Measurements from ENCODE around the gene EHD3. TPM values are rescaled to one million over a fixed set of nuclear protein-coding genes. Genes with fewer than 3 reads are reported as not detected.
A peak's percentile ranks its signal among the peaks of the same experiment; 100 is the strongest.

Gene EHD3
- total and polyA plus RNA-seq, 10 of the 15 experiments (the other 5 are each of a cell fraction or from before 2014, with no cell fraction given), result 1.1 to 10.9 (median 8.2) TPM

DNA sequence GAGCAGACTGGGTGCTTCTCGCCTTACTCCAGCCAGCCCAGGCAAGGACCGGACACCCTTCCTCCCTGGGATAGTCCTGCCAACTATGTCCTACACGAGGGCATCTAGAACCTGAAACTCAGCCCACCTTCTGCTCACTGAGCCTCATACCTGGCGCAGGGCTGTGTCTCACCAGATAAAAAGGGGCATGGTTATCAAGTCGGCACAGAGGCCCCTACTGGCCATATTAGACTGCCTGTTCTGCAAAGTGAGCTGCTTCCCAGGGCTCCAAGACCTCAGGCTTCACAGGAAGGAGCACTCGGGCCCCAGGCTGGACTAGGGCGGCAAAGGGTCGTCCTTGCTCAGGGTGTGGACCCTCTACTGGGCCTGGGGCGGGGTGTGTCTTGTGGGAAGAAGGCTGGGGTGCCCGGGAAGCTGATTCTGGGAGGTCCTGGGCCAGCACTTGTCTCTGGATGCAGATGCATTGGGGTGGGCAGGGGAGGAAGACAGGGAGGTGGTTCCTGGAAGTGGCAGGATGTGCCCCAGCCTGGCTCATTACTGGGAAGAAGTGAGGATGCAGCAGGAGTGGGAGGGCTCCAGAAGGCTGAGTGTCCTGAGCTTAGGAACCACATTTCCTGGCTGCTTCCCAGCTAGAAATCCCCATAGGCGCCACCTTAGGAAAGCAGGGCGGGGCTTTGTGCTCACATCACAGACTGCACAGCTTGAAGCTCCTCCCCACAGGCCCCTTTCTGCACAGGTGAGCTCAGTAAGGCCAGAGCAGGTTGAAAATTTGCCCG lies 19.6 kb downstream of the EHD3 start (continued):
- TF ChIP-seq, protein P1, sequence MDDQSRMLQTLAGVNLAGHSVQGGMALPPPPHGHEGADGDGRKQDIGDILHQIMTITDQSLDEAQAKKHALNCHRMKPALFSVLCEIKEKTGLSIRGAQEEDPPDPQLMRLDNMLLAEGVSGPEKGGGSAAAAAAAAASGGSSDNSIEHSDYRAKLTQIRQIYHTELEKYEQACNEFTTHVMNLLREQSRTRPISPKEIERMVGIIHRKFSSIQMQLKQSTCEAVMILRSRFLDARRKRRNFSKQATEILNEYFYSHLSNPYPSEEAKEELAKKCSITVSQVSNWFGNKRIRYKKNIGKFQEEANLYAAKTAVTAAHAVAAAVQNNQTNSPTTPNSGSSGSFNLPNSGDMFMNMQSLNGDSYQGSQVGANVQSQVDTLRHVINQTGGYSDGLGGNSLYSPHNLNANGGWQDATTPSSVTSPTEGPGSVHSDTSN (IDR thresholded peaks at IDR 0.05; ENCODE audit: insufficient replicate concordance, low read depth, low read length), result no peak
- TF ChIP-seq MYC (IDR thresholded peaks at IDR 0.05; ENCODE audit: insufficient read depth, insufficient read length, insufficient replicate concordance, low read length, severe bottlenecking) (no peak), SMAD5 (IDR thresholded peaks at IDR 0.05; ENCODE audit: low read depth) (no peak), BACH1 (IDR thresholded peaks at IDR 0.05; ENCODE audit: borderline replicate concordance) (no peak), ZNF384 (IDR thresholded peaks at IDR 0.05; ENCODE audit: borderline replicate concordance, low read depth, low read length) (no peak)
- TF ChIP-seq, protein P2, sequence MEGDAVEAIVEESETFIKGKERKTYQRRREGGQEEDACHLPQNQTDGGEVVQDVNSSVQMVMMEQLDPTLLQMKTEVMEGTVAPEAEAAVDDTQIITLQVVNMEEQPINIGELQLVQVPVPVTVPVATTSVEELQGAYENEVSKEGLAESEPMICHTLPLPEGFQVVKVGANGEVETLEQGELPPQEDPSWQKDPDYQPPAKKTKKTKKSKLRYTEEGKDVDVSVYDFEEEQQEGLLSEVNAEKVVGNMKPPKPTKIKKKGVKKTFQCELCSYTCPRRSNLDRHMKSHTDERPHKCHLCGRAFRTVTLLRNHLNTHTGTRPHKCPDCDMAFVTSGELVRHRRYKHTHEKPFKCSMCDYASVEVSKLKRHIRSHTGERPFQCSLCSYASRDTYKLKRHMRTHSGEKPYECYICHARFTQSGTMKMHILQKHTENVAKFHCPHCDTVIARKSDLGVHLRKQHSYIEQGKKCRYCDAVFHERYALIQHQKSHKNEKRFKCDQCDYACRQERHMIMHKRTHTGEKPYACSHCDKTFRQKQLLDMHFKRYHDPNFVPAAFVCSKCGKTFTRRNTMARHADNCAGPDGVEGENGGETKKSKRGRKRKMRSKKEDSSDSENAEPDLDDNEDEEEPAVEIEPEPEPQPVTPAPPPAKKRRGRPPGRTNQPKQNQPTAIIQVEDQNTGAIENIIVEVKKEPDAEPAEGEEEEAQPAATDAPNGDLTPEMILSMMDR (IDR thresholded peaks at IDR 0.05 in 2 of 3, conservative IDR thresholded peaks at IDR 0.05 in 1 of 3; ENCODE audit: control insufficient read depth in 2 of 3, extremely low read depth in 1 of 3, insufficient read depth in 1 of 3, low read depth in 3 of 3, low read length in 3 of 3), result peak in 2 of 3 experiments; percentile 14 to 23; a peak in 2 of 6 replicates
